T-helper 1 cell treated with Interleukin-12 subunit alpha and Interleukin-12 subunit beta and Interleukin-4 antibody, amounts not matched to agents 30 μg/mL and 1 μg/mL, for 36 hours (primary cell): ENCODE results near the gene CARMIL1.
A peak's percentile ranks its signal among the peaks of the same experiment; 100 is the strongest.

Experiments used
- H3K27ac Mint-ChIP-seq: one replicate; pipeline ENCODE4 v1.8.0; 2021; ENCODE audit warnings: mild to moderate bottlenecking, mixed read lengths
- H3K27me3 Mint-ChIP-seq: one replicate; pipeline ENCODE4 v1.8.0; 2021; ENCODE audit warnings: low read depth, mixed read lengths
- H3K36me3 Mint-ChIP-seq: one replicate; pipeline ENCODE4 v1.8.0; 2021; ENCODE audit warnings: low read depth, mixed read lengths
- H3K4me1 Mint-ChIP-seq: one replicate; pipeline ENCODE4 v1.8.0; 2021; ENCODE audit warnings: low read depth, mixed read lengths
- H3K4me3 Mint-ChIP-seq: one replicate; pipeline ENCODE4 v1.8.0; 2021; ENCODE audit warnings: mild to moderate bottlenecking, moderate library complexity, mixed read lengths
- H3K9me3 Mint-ChIP-seq: one replicate; pipeline ENCODE4 v1.8.0; 2021; ENCODE audit warnings: mixed read lengths

The CARMIL1 gene

DNA sequence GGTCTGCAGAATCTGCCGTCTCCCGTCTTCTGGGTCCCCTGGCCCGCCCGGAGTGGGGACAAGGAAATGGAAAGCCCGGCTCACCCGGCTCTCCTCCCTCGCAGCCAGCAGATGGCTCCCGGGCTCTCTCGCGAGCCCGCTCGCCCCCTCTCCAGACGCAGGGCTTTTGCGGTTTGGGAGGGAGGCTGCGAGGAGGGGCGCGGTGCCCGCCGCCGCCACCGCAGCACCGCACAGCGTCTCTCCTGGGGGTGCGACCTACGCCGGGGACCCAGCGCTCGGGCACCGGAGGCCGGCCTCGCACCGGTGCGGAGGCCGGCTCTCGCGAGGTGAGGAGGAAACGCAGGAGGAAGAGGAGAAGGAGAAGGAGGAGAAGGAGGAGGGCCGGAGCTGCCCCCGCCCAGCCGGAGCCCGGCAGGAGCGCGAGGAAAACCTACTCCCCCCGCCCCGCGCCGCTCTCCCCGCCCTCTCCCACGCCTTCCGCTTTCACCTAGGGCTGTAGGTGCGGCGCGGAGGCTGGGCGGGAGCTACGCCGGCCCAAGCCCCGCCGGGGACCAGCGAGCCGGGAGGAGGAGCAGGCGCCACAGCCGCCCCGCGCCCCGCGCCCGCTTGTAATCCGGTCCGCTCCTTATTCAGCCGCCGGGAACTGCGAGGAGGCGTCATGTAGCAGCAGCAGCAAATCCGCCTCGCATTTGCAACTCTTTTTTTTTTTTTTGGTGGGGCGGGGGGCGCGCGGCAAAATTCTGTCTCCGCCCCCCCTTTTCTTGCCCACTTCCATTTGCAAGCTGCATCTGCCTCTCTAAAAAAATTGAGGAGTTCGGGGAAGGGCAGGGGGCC is at the start of gene CARMIL1:
Gene CARMIL1 (plus strand): TSS at position 461 of the 834 bp plus-strand sequence. CDS start 422 bp downstream, outside the sequence.
- H3K27ac Mint-ChIP-seq = peak within 1 kb of the TSS; percentile 68
- no peaks in the 10 kb centered on the region for H3K9me3 Mint-ChIP-seq
- H3K36me3 Mint-ChIP-seq = no peaks in the 10 kb centered on the region
- H3K4me3 Mint-ChIP-seq = peak within 1 kb of the TSS; percentile 87
- peaks cover 23% of the 10 kb centered on the region for H3K4me1 Mint-ChIP-seq
- H3K27me3 Mint-ChIP-seq = peaks cover 15% of the 10 kb centered on the region

DNA sequence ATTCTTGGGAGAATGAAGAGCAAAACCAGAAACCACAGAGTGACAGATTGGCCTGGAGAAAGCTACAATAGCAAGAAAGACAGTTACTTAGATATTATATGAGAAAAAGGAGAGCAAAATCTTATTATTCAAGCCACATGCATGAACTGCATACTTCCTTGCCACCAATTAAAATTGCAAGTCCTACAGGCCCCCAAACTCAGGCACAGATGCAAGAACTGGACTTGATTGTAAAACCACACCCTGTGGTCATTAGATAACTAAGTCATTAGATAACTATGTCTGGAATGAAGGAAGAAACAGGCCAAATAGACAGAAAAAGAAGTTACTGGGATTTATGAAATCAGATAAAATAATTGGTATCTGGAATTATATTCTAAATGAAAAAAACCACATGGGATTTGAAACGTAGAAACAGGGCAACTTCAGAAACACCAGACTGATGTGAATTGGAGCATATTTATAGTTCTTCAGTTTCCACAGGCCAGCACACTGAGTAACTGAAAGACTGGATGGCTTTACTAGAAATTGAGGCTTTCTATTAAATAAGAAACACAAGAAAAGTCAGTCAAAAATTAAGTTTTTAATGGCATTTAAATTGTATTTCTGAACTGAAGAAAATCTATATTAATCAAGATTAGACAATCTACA is 49.4 kb upstream of the CARMIL1 start:
- H3K4me3 Mint-ChIP-seq = no peak overlapping the region

DNA sequence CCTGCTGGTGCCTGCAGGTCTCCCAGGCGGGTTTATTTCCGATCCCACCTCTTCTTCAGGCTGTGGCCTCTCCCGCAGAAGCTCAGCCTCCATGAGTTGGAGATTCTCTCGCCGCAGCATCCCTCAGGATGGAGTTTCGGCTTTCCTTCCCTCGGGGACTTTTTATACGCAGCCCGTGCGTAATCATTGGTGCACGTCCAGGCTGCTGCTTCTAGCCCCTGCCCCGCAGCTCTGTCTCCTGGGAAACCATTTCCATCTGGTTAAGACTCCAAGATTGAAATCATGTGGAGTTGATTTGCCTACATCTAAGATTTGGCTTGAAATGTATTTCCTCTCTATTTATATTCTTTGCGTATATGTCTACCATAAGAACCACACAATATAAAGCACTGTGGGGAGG is 46.7 kb upstream of the CARMIL1 start:
- peaks cover 2% of the 10 kb centered on the region for H3K4me1 Mint-ChIP-seq
- peaks cover 6% of the 10 kb centered on the region for H3K27me3 Mint-ChIP-seq
- H3K4me3 Mint-ChIP-seq = no peak overlapping the region
- no peaks in the 10 kb centered on the region for H3K9me3 Mint-ChIP-seq
- no peaks in the 10 kb centered on the region for H3K36me3 Mint-ChIP-seq
- no peak overlapping the region for H3K27ac Mint-ChIP-seq

More for the DNA sequence above, 49.4 kb upstream of the CARMIL1 start:
- H3K4me1 Mint-ChIP-seq = no peaks in the 10 kb centered on the region
- H3K36me3 Mint-ChIP-seq = no peaks in the 10 kb centered on the region
- H3K27ac Mint-ChIP-seq = no peak overlapping the region
- H3K9me3 Mint-ChIP-seq = no peaks in the 10 kb centered on the region
- H3K27me3 Mint-ChIP-seq = peaks cover 3% of the 10 kb centered on the region

DNA sequence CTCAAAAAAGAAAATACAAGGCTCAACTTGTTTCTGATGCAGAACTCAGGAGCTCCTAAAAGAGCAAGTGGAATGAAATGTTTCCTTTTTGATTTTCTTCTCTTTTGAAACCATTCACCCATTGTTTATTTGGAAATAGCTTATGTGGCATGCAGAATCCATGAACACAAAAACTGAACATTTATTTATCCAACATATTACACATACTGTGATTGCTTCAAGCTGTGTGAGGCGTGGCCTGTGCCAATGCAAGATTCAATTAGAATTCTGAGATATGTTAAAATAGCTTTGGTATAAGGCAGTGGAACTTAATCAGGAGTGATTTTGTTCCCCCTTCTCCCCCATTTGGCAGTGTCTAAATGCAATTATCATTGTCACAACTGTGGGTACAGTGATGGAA is 45.9 kb upstream of the CARMIL1 start:
- H3K4me1 Mint-ChIP-seq = peaks cover 2% of the 10 kb centered on the region
- H3K36me3 Mint-ChIP-seq = no peaks in the 10 kb centered on the region
- peaks cover 6% of the 10 kb centered on the region for H3K27me3 Mint-ChIP-seq
- H3K9me3 Mint-ChIP-seq = no peaks in the 10 kb centered on the region
- H3K4me3 Mint-ChIP-seq = no peak overlapping the region
- no peak overlapping the region for H3K27ac Mint-ChIP-seq

DNA sequence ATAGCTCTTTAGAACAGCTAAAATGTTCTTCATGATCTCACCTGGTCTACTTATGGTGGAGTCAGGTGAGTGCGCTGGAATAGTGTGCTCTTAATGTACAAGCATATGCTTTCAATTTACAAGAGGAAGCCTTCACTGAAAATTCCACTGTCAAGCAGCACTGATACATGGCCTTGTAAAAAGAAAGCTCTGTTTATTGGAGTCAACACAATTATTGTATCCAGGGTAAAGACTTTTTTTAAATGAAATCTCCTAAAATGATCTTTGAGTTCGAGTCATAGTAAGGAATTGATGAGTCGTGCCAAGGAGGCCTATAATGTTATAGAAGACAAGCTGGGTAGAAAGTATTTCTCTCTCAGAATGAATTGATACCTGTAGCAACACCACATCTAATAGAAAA is 41.6 kb upstream of the CARMIL1 start:
- H3K36me3 Mint-ChIP-seq = no peaks in the 10 kb centered on the region
- peaks cover 6% of the 10 kb centered on the region for H3K27me3 Mint-ChIP-seq
- no peak overlapping the region for H3K27ac Mint-ChIP-seq
- no peaks in the 10 kb centered on the region for H3K9me3 Mint-ChIP-seq
- H3K4me3 Mint-ChIP-seq = no peak overlapping the region
- H3K4me1 Mint-ChIP-seq = peaks cover 2% of the 10 kb centered on the region

DNA sequence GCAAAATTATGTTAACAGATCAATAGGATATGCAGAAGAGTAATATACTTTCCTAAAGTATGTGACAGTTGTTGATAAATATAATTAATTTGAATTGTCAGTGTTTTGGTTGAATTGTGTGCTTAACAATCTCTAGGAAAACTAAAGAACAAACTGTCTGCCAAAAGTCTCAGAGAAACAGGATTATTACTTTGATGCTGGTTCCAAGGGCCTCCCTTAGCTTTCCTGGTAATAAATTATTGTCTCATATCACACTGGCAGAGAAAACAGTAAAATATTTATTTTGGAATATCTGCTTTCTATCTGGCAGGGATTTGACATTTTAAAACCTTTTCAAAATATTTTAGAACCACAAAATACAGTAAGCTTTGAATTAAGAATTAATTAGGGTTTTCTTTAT is 40.1 kb upstream of the CARMIL1 start:
- peaks cover 6% of the 10 kb centered on the region for H3K27me3 Mint-ChIP-seq
- no peaks in the 10 kb centered on the region for H3K36me3 Mint-ChIP-seq
- no peaks in the 10 kb centered on the region for H3K9me3 Mint-ChIP-seq
- H3K4me1 Mint-ChIP-seq = peaks cover 2% of the 10 kb centered on the region
- H3K4me3 Mint-ChIP-seq = no peak overlapping the region
- no peak overlapping the region for H3K27ac Mint-ChIP-seq

DNA sequence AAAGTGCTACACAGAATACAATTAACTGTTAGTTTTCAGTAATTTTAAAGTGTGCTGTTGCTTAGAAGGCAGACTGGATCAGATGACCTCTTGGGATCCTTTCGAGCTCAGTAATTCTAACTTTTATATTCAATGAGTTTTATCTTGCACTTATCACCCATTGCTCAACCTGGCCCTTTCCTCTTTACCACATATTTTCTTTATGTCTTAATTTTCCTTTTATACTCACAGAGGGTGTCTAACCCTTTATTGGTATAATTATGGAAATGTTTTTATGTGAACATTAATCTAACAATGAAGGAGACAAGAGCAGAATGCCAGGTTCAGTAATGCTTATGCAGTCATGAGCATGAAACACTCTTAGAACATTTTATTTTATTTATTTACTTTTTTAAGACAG is 39.7 kb upstream of the CARMIL1 start:
- H3K27ac Mint-ChIP-seq = no peak overlapping the region
- no peak overlapping the region for H3K4me3 Mint-ChIP-seq
- no peaks in the 10 kb centered on the region for H3K9me3 Mint-ChIP-seq
- no peaks in the 10 kb centered on the region for H3K36me3 Mint-ChIP-seq
- H3K4me1 Mint-ChIP-seq = peaks cover 2% of the 10 kb centered on the region
- H3K27me3 Mint-ChIP-seq = peaks cover 5% of the 10 kb centered on the region

DNA sequence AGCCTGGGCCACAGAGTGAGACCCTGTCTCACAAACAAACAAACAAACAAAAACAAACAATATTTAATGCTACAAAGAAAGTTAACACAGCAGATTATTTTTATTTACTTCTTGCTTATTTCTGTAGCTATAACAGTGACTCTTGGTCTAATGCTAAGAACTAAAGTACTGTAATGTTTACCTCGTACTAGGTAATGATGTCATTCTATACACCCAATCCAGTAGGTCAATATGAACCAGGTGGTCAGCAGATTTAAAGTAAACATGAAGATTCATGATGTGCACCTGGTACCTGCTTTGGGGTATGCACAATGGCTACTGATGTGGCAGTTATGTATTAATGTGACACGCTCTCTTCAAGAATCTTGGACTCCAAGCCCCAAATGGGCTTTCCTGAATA is 36.6 kb upstream of the CARMIL1 start:
- H3K9me3 Mint-ChIP-seq = no peaks in the 10 kb centered on the region
- H3K4me1 Mint-ChIP-seq = no peaks in the 10 kb centered on the region
- no peak overlapping the region for H3K4me3 Mint-ChIP-seq
- H3K36me3 Mint-ChIP-seq = no peaks in the 10 kb centered on the region
- no peak overlapping the region for H3K27ac Mint-ChIP-seq
- no peaks in the 10 kb centered on the region for H3K27me3 Mint-ChIP-seq

DNA sequence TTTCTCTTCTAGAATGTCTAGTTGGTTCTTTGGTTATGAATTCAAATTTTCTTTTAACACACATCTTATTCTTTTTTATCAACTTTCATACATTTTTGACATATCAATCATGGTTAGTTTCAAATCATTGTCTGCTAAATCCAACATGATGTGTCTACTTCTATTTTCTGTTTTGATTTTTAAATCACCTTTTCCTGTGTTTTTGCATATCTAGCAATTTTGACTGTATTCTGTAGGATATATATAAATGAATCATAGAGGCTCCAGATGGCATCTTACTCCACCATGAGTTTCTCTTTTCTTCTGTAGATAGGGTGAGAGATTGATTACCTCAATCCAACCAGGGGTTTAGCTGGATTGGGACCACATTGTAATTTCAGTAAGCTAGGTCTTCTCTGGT is 34.3 kb upstream of the CARMIL1 start:
- Mint-ChIP-seq H3K4me1 (no peaks in the 10 kb centered on the region), H3K27me3 (no peaks in the 10 kb centered on the region), H3K4me3 (no peak overlapping the region), H3K9me3 (no peaks in the 10 kb centered on the region), H3K36me3 (no peaks in the 10 kb centered on the region), H3K27ac (no peak overlapping the region)

DNA sequence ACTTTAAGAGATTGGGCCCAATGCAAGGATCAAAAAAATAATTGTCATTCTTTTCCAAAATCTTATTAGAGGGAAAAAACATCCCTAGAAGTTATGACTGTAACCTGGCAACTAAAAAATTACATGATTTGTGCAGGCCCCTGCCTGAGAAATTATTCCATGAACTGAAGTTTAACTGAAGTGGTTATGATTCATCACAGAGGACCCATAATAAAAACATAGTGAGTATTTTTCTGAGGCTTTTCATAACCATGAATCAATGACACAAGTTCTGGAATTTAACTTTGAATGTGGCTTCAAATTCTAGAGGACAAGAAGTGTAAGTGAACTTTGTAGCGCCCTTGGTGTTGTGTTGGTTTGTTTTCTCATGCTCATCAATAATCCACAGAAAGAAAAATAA is 31.1 kb upstream of the CARMIL1 start:
- Mint-ChIP-seq H3K36me3 (no peaks in the 10 kb centered on the region), H3K27ac (no peak overlapping the region), H3K4me1 (peaks cover 10% of the 10 kb centered on the region), H3K9me3 (no peaks in the 10 kb centered on the region), H3K4me3 (no peak overlapping the region), H3K27me3 (peaks cover 3% of the 10 kb centered on the region)

DNA sequence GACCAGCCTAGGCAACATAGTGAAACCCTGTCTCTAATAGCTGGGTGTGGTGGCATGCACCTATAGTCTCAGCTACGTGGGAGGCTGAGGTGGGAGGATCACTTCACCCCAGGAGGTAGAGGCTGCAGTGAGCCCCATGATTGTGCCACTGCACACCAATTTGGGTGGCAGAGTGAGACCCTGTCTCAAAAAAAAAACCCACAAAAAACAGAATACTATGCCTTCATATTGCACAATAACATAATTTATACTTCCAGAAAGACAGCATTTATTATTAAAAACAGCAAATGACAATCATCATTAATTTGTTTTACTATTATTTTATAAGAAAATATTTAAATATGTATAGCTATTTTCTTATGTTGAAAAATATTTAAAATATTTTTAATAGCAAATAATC is 30.0 kb upstream of the CARMIL1 start:
- Mint-ChIP-seq H3K27me3 (peaks cover 3% of the 10 kb centered on the region), H3K4me1 (peaks cover 10% of the 10 kb centered on the region)

DNA sequence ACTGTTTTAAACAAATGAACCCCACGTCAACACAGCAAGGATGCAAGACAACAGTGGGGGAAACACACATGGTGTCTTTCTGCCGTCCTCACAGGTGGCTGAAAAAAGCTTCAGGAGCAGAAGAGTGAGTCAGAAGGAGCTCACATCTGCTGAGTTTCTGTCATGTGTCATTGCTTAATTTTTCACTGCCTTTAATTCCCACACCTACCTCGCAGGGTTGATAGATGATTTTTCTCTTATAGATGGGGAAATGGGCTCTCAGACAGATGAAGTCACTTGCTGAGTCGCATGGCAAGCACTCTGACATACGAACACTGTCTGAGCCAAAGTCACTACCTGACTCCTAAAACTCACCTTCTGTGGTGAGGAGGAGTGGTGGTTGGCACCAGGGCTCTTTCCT is 28.3 kb upstream of the CARMIL1 start:
- H3K9me3 Mint-ChIP-seq = no peaks in the 10 kb centered on the region
- H3K27ac Mint-ChIP-seq = no peak overlapping the region

More for the DNA sequence above, 30.0 kb upstream of the CARMIL1 start:
- Mint-ChIP-seq H3K4me3 (no peak overlapping the region), H3K27ac (no peak overlapping the region), H3K36me3 (no peaks in the 10 kb centered on the region), H3K9me3 (no peaks in the 10 kb centered on the region)

DNA sequence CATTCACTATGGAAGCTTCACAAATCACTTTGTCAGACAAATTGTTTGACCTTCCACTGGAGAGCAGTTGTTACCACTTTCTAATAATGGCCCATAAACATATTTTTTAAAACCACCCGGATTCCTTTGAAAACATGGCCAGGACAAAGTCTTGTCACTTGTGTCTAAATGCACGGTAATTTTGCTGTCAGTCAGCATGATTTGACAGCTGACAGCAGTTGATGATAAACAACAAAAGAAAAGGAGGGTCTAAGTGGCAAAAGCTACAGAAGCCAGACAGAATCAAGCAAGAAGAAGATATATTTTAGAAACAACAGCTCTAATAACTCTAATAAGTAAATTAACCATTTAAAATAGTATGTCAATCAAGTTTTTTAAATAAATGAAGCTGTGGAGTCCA is 27.7 kb upstream of the CARMIL1 start:
- peaks cover 10% of the 10 kb centered on the region for H3K4me1 Mint-ChIP-seq
- no peaks in the 10 kb centered on the region for H3K9me3 Mint-ChIP-seq
- H3K4me3 Mint-ChIP-seq = no peak overlapping the region
- no peak overlapping the region for H3K27ac Mint-ChIP-seq
- peaks cover 7% of the 10 kb centered on the region for H3K27me3 Mint-ChIP-seq
- no peaks in the 10 kb centered on the region for H3K36me3 Mint-ChIP-seq

More for the DNA sequence above, 28.3 kb upstream of the CARMIL1 start:
- Mint-ChIP-seq H3K4me3 (no peak overlapping the region), H3K36me3 (no peaks in the 10 kb centered on the region), H3K4me1 (peaks cover 10% of the 10 kb centered on the region), H3K27me3 (peaks cover 7% of the 10 kb centered on the region)

DNA sequence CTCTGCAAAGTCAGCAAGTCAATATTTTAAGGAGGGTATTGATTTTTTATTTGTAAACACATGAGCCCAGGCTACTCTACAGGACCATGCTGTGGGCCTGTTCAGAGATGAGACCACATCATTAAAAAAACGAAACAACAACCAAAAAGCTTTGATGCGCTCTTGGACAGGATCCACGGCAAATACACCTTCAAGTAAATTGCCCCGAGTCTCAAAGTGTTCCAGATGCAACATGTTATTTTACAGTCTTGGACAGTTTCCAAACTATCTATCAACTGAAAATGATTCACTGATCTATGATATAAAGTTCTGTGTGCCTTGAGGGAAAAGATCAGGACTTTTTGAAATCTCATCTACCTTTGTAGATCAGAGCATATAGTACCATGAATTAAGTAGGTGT is 25.8 kb upstream of the CARMIL1 start:
- H3K27ac Mint-ChIP-seq = no peak overlapping the region
- H3K4me3 Mint-ChIP-seq = no peak overlapping the region
- H3K9me3 Mint-ChIP-seq = no peaks in the 10 kb centered on the region
- peaks cover 7% of the 10 kb centered on the region for H3K27me3 Mint-ChIP-seq
- peaks cover 10% of the 10 kb centered on the region for H3K4me1 Mint-ChIP-seq
- no peaks in the 10 kb centered on the region for H3K36me3 Mint-ChIP-seq

DNA sequence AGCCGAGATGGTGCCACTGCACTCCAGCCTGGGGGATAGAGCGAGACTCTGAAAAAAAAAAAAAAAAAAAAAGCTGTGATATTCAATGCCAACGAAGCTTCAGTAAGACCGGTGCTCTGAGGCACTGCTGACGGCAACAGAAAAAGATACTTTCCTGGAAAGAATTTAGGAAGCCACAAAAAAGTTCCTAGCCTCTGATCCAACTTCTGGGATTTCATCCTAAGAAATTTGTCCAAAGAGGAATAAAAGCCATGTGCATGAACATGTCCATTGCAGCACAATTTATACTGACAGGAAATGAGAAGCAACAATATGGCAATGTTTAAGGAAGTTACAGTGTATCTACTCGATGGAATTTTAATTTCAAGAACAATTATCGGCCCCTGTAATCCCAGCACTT is 24.5 kb upstream of the CARMIL1 start:
- no peak overlapping the region for H3K27ac Mint-ChIP-seq
- no peak overlapping the region for H3K4me3 Mint-ChIP-seq
- no peaks in the 10 kb centered on the region for H3K9me3 Mint-ChIP-seq
- H3K4me1 Mint-ChIP-seq = peaks cover 10% of the 10 kb centered on the region
- H3K36me3 Mint-ChIP-seq = no peaks in the 10 kb centered on the region
- H3K27me3 Mint-ChIP-seq = peaks cover 13% of the 10 kb centered on the region
